Measurements from ENCODE around the gene SOHLH1. TPM values are rescaled to one million over a fixed set of nuclear protein-coding genes. Genes with fewer than 3 reads are reported as not detected.
A peak's percentile ranks its signal among the peaks of the same experiment; 100 is the strongest.

SOHLH1 gene
- total RNA-seq, 1 experiment from 2014 or later: not detected

DNA sequence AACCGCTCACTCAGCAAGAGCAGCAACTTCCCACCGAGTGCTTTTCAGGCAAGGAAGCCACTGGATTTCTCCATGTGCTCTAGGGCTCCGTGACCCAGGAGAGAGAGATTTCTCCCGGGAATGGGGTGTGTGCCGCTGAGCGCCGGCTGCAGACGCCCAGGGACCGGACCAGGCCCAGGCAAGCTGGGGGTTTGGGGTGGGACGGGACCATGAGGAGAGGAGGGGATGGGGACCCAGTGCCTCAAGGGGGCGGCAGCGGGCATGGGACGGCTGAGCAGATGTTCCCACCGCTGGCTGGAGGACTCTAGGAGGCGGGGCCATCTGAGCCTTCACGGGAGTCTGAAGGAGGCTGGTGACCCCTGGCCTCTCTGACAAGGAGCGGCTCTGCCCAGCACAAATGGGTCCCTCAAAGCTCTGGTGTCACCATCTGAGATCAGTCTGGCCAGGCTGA, 27.7 kb downstream of the SOHLH1 start:
- CTCF ChIA-PET: interaction anchor here (0.6 to 2.1 kb wide), 8 partner anchors 14 to 186 kb away, joined by 3 to 8 read pairs (median 4); no protein-coding TSS in a partner anchor
- Mint-ChIP-seq H3K27ac (no peak overlapping the region), H3K36me3 (peaks cover 11% of the 10 kb centered on the region), H3K9me3 (peaks cover 11% of the 10 kb centered on the region), H3K27me3 (ENCODE audit: low read depth) (no peaks in the 10 kb centered on the region), H3K4me3 (no peak overlapping the region), H3K4me1 (no peaks in the 10 kb centered on the region; the same call in 1 of the 2 replicates)
- ATAC-seq (peak; percentile 96), DNase-seq (ENCODE audit: low spot score) (peak; percentile 73)
- TF ChIP-seq SP1 (CRISPR knock-in tag; conservative IDR thresholded peaks at IDR 0.05): 0 out of 2 replicates have a peak, but pooled peaks have one; percentile 23
- TF ChIP-seq, protein P1, sequence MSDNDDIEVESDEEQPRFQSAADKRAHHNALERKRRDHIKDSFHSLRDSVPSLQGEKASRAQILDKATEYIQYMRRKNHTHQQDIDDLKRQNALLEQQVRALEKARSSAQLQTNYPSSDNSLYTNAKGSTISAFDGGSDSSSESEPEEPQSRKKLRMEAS (CRISPR knock-in tag; IDR thresholded peaks at IDR 0.05): 0 out of 2 replicates have a peak, but pooled peaks have one; percentile 23
- TF ChIP-seq ZNF671 (CRISPR knock-in tag; IDR thresholded peaks at IDR 0.05): no peak
- POLR2A ChIA-PET: interaction anchor here (0.6 kb wide), 1 partner anchor 1108 kb away, joined by 3 read pairs; no protein-coding TSS in a partner anchor

DNA sequence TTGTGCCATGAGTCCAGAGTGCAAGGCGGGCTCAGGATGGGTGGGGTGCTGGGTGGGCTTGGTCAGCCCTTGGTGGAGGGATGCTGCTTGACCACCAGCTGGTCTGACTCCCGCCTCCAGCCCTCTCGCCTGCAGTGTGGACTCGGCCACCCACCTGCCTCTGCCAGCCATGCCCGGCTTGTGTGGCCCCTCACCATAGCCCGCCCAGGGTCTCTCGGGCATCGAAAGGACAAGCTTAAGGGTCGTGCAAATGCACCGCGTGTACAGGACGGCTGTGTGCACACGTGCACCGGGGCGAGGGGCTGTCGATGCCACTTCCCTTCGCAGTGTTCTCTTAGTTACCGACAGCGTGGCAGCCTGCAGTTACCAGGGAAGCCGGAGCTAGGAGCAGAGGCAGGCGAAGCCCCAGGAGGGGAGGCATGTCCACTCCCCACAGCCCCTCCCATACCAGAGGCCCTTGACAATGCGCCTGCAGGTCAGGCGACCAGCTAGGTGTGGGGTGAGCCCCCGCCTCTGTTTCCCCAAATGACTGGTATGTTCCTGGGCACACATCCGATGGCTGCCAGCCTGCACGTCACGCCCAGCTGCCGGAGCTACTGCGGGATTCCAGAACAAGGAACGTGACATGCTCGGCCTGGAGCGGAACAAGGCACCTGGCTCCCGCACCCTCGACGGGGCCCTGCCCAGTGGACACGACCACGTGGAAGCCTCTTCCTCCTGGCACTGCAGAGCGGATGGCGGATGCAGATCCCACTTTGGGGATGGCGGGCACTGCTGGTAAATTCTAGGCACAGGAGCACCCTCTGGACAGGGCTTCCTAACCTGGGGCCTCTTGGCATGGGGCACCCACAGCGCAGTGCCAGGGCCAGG, 28.3 kb downstream of the SOHLH1 start:
- H3K4me3 Mint-ChIP-seq: no peak overlapping the region
- H3K27me3 Mint-ChIP-seq (ENCODE audit: low read depth): no peaks in the 10 kb centered on the region
- ChIA-PET POLR2A (interaction anchor here (0.6 kb wide), 1 partner anchor 1109 kb away, joined by 3 read pairs; no protein-coding TSS in a partner anchor), CTCF (interaction anchor here (0.5 to 2.1 kb wide), 7 partner anchors 13 to 414 kb away, joined by 3 to 8 read pairs (median 3); no protein-coding TSS in a partner anchor)
- ATAC-seq (no peak), DNase-seq (ENCODE audit: low spot score) (peak; percentile 8)
- H3K36me3 Mint-ChIP-seq: peaks cover 11% of the 10 kb centered on the region
- TF ChIP-seq MXD4 (CRISPR knock-in tag; IDR thresholded peaks at IDR 0.05; ENCODE audit: borderline replicate concordance) (no peak), GRHL2 (CRISPR knock-in tag; IDR thresholded peaks at IDR 0.05; ENCODE audit: insufficient replicate concordance, severe bottlenecking) (no peak), FOXK1 (CRISPR knock-in tag; IDR thresholded peaks at IDR 0.05) (no peak), ZNF396 (CRISPR knock-in tag; IDR thresholded peaks at IDR 0.05; ENCODE audit: borderline replicate concordance) (no peak), NFYB (CRISPR knock-in tag; conservative IDR thresholded peaks at IDR 0.05; ENCODE audit: low read depth) (no peak), NFATC4 (CRISPR knock-in tag; IDR thresholded peaks at IDR 0.05) (no peak), GTF2I (CRISPR knock-in tag; conservative IDR thresholded peaks at IDR 0.05) (no peak), IRF2 (CRISPR knock-in tag; IDR thresholded peaks at IDR 0.05; ENCODE audit: borderline replicate concordance, low read depth) (no peak), CREM (CRISPR knock-in tag; IDR thresholded peaks at IDR 0.05) (no peak), ELF4 (CRISPR knock-in tag; IDR thresholded peaks at IDR 0.05; ENCODE audit: low read depth) (no peak), ZNF317 (CRISPR knock-in tag; IDR thresholded peaks at IDR 0.05; ENCODE audit: borderline replicate concordance, low read depth) (no peak), ZNF219 (CRISPR knock-in tag; IDR thresholded peaks at IDR 0.05; ENCODE audit: borderline replicate concordance) (no peak), SMAD3 (CRISPR knock-in tag; IDR thresholded peaks at IDR 0.05; ENCODE audit: borderline replicate concordance) (no peak), SMAD4 (CRISPR knock-in tag; IDR thresholded peaks at IDR 0.05) (no peak), ZNF263 (CRISPR knock-in tag; IDR thresholded peaks at IDR 0.05; ENCODE audit: low read depth) (no peak)
- TF ChIP-seq, protein P2, sequence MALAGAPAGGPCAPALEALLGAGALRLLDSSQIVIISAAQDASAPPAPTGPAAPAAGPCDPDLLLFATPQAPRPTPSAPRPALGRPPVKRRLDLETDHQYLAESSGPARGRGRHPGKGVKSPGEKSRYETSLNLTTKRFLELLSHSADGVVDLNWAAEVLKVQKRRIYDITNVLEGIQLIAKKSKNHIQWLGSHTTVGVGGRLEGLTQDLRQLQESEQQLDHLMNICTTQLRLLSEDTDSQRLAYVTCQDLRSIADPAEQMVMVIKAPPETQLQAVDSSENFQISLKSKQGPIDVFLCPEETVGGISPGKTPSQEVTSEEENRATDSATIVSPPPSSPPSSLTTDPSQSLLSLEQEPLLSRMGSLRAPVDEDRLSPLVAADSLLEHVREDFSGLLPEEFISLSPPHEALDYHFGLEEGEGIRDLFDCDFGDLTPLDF (CRISPR knock-in tag; IDR thresholded peaks at IDR 0.05): no peak
- TF ChIP-seq, protein P3, sequence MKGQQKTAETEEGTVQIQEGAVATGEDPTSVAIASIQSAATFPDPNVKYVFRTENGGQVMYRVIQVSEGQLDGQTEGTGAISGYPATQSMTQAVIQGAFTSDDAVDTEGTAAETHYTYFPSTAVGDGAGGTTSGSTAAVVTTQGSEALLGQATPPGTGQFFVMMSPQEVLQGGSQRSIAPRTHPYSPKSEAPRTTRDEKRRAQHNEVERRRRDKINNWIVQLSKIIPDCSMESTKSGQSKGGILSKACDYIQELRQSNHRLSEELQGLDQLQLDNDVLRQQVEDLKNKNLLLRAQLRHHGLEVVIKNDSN (CRISPR knock-in tag; IDR thresholded peaks at IDR 0.05): no peak
- TF ChIP-seq, protein P4, sequence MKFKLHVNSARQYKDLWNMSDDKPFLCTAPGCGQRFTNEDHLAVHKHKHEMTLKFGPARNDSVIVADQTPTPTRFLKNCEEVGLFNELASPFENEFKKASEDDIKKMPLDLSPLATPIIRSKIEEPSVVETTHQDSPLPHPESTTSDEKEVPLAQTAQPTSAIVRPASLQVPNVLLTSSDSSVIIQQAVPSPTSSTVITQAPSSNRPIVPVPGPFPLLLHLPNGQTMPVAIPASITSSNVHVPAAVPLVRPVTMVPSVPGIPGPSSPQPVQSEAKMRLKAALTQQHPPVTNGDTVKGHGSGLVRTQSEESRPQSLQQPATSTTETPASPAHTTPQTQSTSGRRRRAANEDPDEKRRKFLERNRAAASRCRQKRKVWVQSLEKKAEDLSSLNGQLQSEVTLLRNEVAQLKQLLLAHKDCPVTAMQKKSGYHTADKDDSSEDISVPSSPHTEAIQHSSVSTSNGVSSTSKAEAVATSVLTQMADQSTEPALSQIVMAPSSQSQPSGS (CRISPR knock-in tag; IDR thresholded peaks at IDR 0.05; ENCODE audit: borderline replicate concordance, low read depth): no peak
- TF ChIP-seq, protein P5, sequence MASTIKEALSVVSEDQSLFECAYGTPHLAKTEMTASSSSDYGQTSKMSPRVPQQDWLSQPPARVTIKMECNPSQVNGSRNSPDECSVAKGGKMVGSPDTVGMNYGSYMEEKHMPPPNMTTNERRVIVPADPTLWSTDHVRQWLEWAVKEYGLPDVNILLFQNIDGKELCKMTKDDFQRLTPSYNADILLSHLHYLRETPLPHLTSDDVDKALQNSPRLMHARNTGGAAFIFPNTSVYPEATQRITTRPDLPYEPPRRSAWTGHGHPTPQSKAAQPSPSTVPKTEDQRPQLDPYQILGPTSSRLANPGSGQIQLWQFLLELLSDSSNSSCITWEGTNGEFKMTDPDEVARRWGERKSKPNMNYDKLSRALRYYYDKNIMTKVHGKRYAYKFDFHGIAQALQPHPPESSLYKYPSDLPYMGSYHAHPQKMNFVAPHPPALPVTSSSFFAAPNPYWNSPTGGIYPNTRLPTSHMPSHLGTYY (CRISPR knock-in tag; IDR thresholded peaks at IDR 0.05): no peak
- TF ChIP-seq, protein P1 (CRISPR knock-in tag; IDR thresholded peaks at IDR 0.05): no peak
- H3K27ac Mint-ChIP-seq: no peak overlapping the region
- peaks cover 11% of the 10 kb centered on the region for H3K9me3 Mint-ChIP-seq
- no peaks in the 10 kb centered on the region; the same call in 1 of the 2 replicates for H3K4me1 Mint-ChIP-seq

All from WTC11 (cell line).